Coronary artery (tissue), 2 donors: ENCODE measurements around the gene SLF2.

Experiments used
- DNase-seq: peaks from one replicate; pipeline ENCODE4 v3.0.0-alpha.2; 2017; ENCODE audit warnings: low spot score
- H3K27ac ChIP-seq, 2 donors: fragments of 200-600 bp; sonication (generic); one replicate each; pipeline ENCODE4 v1.5.1; 2016 to 2019
- H3K4me3 ChIP-seq: fragments of 200-600 bp; sonication (generic); 2 replicates; pipeline ENCODE4 v1.5.1; 2016; ENCODE audit warnings: mild to moderate bottlenecking, moderate library complexity
- CTCF ChIP-seq: fragments of 200-600 bp; sonication (generic); IDR thresholded peaks from one replicate; pipeline ENCODE4 v1.5.1; 2019; ENCODE audit warnings: antibody characterized with exemption

SLF2 gene

GRCh38 chr10:100968863-100969186 lies 56.1 kb downstream of the SLF2 start:
- H3K4me3 ChIP-seq: peak overlapping the region; percentile 83
- DNase-seq: no peak
- no peak for TF ChIP-seq CTCF
- H3K27ac ChIP-seq: no peak overlapping the region

GRCh38 chr10:100969187-100970075 lies 56.7 kb downstream of the SLF2 start, which contains the start of gene SEMA4G:
Gene SEMA4G (plus strand): TSS chr10:100969504. CDS start chr10:100972913, 3,409 bp downstream.
- H3K27ac ChIP-seq: peak within 1 kb of the TSS in 1 of 2 donors; percentile 16
- TF ChIP-seq CTCF: peak; percentile 53
- H3K4me3 ChIP-seq: peak within 1 kb of the TSS; percentile 83
- no peak for DNase-seq

- peak overlapping the region; percentile 83 for H3K4me3 ChIP-seq
- TF ChIP-seq CTCF: no peak
- peak overlapping the region in 1 of 2 donors; percentile 16 for H3K27ac ChIP-seq
- no peak for DNase-seq
These were observed 57.5 kb downstream of the SLF2 start for GRCh38 chr10:100970076-100970913.

DNA sequence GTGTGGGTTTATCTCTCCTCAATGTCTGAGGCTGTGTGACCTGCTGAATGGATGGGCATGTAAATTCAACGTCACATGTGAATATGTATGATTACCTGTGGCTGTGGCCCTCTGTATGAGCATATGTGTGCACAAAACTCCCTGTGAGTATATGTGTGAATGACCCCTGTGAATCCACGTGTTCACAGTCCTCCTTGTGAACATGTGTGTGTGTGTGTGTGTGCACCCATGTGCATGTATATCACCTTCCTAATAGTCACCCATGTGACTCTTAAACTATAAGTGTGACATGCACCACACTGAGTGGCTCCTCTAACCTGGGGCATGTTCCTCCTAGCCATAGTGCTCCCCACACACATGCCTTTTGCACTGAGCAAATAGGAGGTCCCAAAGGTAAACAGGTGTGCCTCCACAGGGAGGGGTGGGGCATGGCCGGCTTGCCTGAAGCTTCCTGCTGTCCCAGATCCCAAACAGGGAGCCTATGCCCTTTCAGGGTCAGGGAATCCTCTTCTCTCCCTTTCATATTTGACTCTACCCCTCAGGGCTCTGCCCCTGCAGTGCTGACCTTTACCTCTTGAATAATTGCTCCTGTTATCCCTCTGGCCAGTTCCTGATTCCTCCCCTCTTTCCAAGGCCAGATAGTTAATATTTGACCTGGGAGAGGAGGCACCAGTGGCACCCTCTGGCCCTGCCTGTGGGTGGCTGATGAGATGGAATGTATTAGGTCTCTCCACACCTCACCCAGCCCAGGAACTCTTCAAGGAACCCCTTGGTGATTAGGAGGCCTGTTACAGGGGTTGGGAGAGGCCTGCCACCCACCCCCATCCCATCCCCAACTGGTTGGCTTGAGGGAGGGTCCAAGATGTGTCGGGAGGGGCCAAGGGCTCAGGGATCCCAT lies 58.4 kb downstream of the SLF2 start:
- DNase-seq: peak; percentile 33
- no peak for TF ChIP-seq CTCF
- no peak overlapping the region for H3K27ac ChIP-seq
- no peak overlapping the region for H3K4me3 ChIP-seq

- peak; percentile 31 for DNase-seq
- Histone ChIP-seq H3K4me3 (no peak overlapping the region), H3K27ac (no peak overlapping the region)
- no peak for TF ChIP-seq CTCF
These were observed 59.5 kb downstream of the SLF2 start for GRCh38 chr10:100972115-100972903.
